Effector memory CD4-positive, alpha-beta T cell (primary cell): Measurements from ENCODE around the gene SETD3.
A peak's percentile ranks its signal among the peaks of the same experiment; 100 is the strongest.

Experiments used
- DNase-seq, 3 donors: peaks; one replicate each; pipeline ENCODE4 v3.0.0-alpha.2; 2020
- H3K27ac ChIP-seq: 2 replicates; pipeline ENCODE4 v1.7.0; 2013; ENCODE audit warnings: mild to moderate bottlenecking, low read length, moderate library complexity; ENCODE audit not compliant: insufficient read depth, poor library complexity, severe bottlenecking
- H3K27me3 ChIP-seq: replicated peaks from 2 replicates; pipeline ENCODE4 v1.7.0; 2013; ENCODE audit warnings: mild to moderate bottlenecking, low read length; ENCODE audit not compliant: insufficient read depth, control insufficient read depth, poor library complexity, severe bottlenecking
- H3K36me3 ChIP-seq: 2 replicates; pipeline ENCODE4 v1.7.0; 2013; ENCODE audit warnings: mild to moderate bottlenecking, low read length, moderate library complexity; ENCODE audit not compliant: control insufficient read depth, insufficient read depth
- H3K4me1 ChIP-seq: 2 replicates; pipeline ENCODE4 v1.7.0; 2013; ENCODE audit warnings: low read length, mild to moderate bottlenecking; ENCODE audit not compliant: control insufficient read depth, insufficient read depth, poor library complexity, severe bottlenecking
- H3K4me3 ChIP-seq: 2 replicates; pipeline ENCODE4 v1.7.0; 2013; ENCODE audit warnings: low read length, low read depth, mild to moderate bottlenecking; ENCODE audit not compliant: insufficient read depth, poor library complexity, severe bottlenecking
- H3K9me3 ChIP-seq: 2 replicates; pipeline ENCODE4 v1.7.0; 2013; ENCODE audit warnings: mild to moderate bottlenecking, low read length, moderate library complexity; ENCODE audit not compliant: control insufficient read depth
- total RNA-seq, 3 donors: gene quantifications; one replicate each; lab custom pipeline; 2026; lab: John Stamatoyannopoulos, UW

The SETD3 gene
- total RNA-seq: 73.4 to 84.8 (median 80.6) reads per million in 3 donors

GRCh38 chr14:99479906-99480869, at the start of gene SETD3:
Gene SETD3 (minus strand): TSS chr14:99480859. CDS start chr14:99465805, 15,054 bp downstream.
- Histone ChIP-seq H3K27ac (peak within 1 kb of the TSS; percentile 88), H3K4me1 (peaks cover 21% of the 10 kb centered on the region), H3K36me3 (no peaks in the 10 kb centered on the region), H3K9me3 (no peaks in the 10 kb centered on the region), H3K27me3 (no peaks in the 10 kb centered on the region), H3K4me3 (peak within 1 kb of the TSS; percentile 83)
- peak; percentile 6 to 30 (median 8) for DNase-seq

- no peak for DNase-seq
- Histone ChIP-seq H3K36me3 (no peaks in the 10 kb centered on the region), H3K9me3 (no peaks in the 10 kb centered on the region), H3K27me3 (no peaks in the 10 kb centered on the region), H3K4me1 (peaks cover 12% of the 10 kb centered on the region), H3K4me3 (no peak overlapping the region), H3K27ac (no peak overlapping the region)
These were observed 49.2 kb upstream of the SETD3 start for GRCh38 chr14:99529899-99530298.

GRCh38 chr14:99527427-99528076, 46.9 kb upstream of the SETD3 start:
- H3K36me3 ChIP-seq: no peaks in the 10 kb centered on the region
- no peaks in the 10 kb centered on the region for H3K27me3 ChIP-seq
- peaks cover 16% of the 10 kb centered on the region for H3K4me1 ChIP-seq
- H3K9me3 ChIP-seq: no peaks in the 10 kb centered on the region
- H3K4me3 ChIP-seq: no peak overlapping the region
- no peak overlapping the region for H3K27ac ChIP-seq
- DNase-seq: no peak

- no peaks in the 10 kb centered on the region for H3K27me3 ChIP-seq
- no peaks in the 10 kb centered on the region for H3K9me3 ChIP-seq
- no peaks in the 10 kb centered on the region for H3K36me3 ChIP-seq
- no peak overlapping the region for H3K4me3 ChIP-seq
- no peak overlapping the region for H3K27ac ChIP-seq
- DNase-seq: no peak
- H3K4me1 ChIP-seq: peaks cover 16% of the 10 kb centered on the region
These were observed 46.4 kb upstream of the SETD3 start for GRCh38 chr14:99527026-99527425.

- Histone ChIP-seq H3K9me3 (no peaks in the 10 kb centered on the region), H3K4me1 (peaks cover 16% of the 10 kb centered on the region), H3K27me3 (no peaks in the 10 kb centered on the region), H3K27ac (no peak overlapping the region), H3K36me3 (no peaks in the 10 kb centered on the region), H3K4me3 (no peak overlapping the region)
- DNase-seq: no peak
These were observed 45.0 kb upstream of the SETD3 start for GRCh38 chr14:99525699-99526080.

- Histone ChIP-seq H3K36me3 (no peaks in the 10 kb centered on the region), H3K4me3 (no peak overlapping the region), H3K9me3 (no peaks in the 10 kb centered on the region), H3K27me3 (no peaks in the 10 kb centered on the region), H3K27ac (no peak overlapping the region), H3K4me1 (peaks cover 16% of the 10 kb centered on the region)
- DNase-seq: no peak
These were observed 44.4 kb upstream of the SETD3 start for GRCh38 chr14:99524804-99525698.

- peaks cover 16% of the 10 kb centered on the region for H3K4me1 ChIP-seq
- no peaks in the 10 kb centered on the region for H3K27me3 ChIP-seq
- H3K9me3 ChIP-seq: no peaks in the 10 kb centered on the region
- no peak overlapping the region for H3K27ac ChIP-seq
- H3K36me3 ChIP-seq: no peaks in the 10 kb centered on the region
- DNase-seq: no peak
- no peak overlapping the region for H3K4me3 ChIP-seq
These were observed 43.5 kb upstream of the SETD3 start for GRCh38 chr14:99524091-99524661.

GRCh38 chr14:99523704-99524055, 43.0 kb upstream of the SETD3 start:
- H3K27me3 ChIP-seq: no peaks in the 10 kb centered on the region
- H3K9me3 ChIP-seq: no peaks in the 10 kb centered on the region
- DNase-seq: no peak
- no peak overlapping the region for H3K4me3 ChIP-seq
- no peaks in the 10 kb centered on the region for H3K36me3 ChIP-seq
- H3K27ac ChIP-seq: no peak overlapping the region
- peaks cover 16% of the 10 kb centered on the region for H3K4me1 ChIP-seq

- Histone ChIP-seq H3K36me3 (no peaks in the 10 kb centered on the region), H3K27me3 (no peaks in the 10 kb centered on the region), H3K9me3 (no peaks in the 10 kb centered on the region), H3K27ac (no peak overlapping the region), H3K4me3 (no peak overlapping the region), H3K4me1 (peaks cover 16% of the 10 kb centered on the region)
- DNase-seq: no peak
These were observed 42.5 kb upstream of the SETD3 start for GRCh38 chr14:99522934-99523703.
